Natural killer cell (primary cell): ENCODE results near the gene GLE1. TPM values are rescaled to one million over a fixed set of nuclear protein-coding genes. Genes with fewer than 3 reads are reported as not detected.

Experiments
- ATAC-seq, 3 donors: fragments of 150-1000 bp in 2 of 3; fragments of 200-7000 bp in 1 of 3; cut with Tn5 transposase; 1 replicate in 1 of 3; 2 replicates in 2 of 3; pipeline ENCODE4 v1.10.0; 2021; ENCODE audit warnings: mild to moderate bottlenecking in 2 of 3, moderate library complexity in 2 of 3
- DNase-seq, 2 donors: peaks; one replicate each; pipeline versions ENCODE4 v3.0.0 to v3.0.0-alpha.2; 2013 to 2021; ENCODE audit warnings: mixed read lengths in 1 of 2
- H3K27ac ChIP-seq: one replicate; pipeline ENCODE4 v1.5.1; 2013; ENCODE audit warnings: mild to moderate bottlenecking, low read length
- H3K27me3 ChIP-seq: one replicate; pipeline ENCODE4 v1.6.1; 2013; ENCODE audit warnings: low read length; ENCODE audit not compliant: control insufficient read depth, insufficient read depth
- H3K36me3 ChIP-seq: one replicate; pipeline ENCODE4 v1.6.1; 2013; ENCODE audit warnings: low read length; ENCODE audit not compliant: control insufficient read depth, insufficient read depth
- H3K4me1 ChIP-seq: one replicate; pipeline ENCODE4 v1.6.1; 2013; ENCODE audit warnings: low read length; ENCODE audit not compliant: control insufficient read depth, insufficient read depth
- H3K4me3 ChIP-seq: one replicate; pipeline ENCODE4 v1.5.1; 2013; ENCODE audit warnings: low read length
- H3K9me3 ChIP-seq: one replicate; pipeline ENCODE4 v1.6.1; 2013; ENCODE audit warnings: low read length; ENCODE audit not compliant: control insufficient read depth, insufficient read depth
- H3K27ac Mint-ChIP-seq, 2 donors: one replicate each; pipeline ENCODE4 v1.8.0; 2022; ENCODE audit warnings: mild to moderate bottlenecking in 2 of 2, mixed read lengths in 2 of 2, moderate library complexity in 1 of 2
- H3K27me3 Mint-ChIP-seq, 2 donors: one replicate each; pipeline ENCODE4 v1.8.0; 2022; ENCODE audit warnings: low read depth in 2 of 2, mixed read lengths in 2 of 2
- H3K36me3 Mint-ChIP-seq: one replicate; pipeline ENCODE4 v1.8.0; 2022; ENCODE audit warnings: mixed read lengths
- H3K4me1 Mint-ChIP-seq, 2 donors: one replicate each; pipeline ENCODE4 v1.8.0; 2022; ENCODE audit warnings: mixed read lengths in 2 of 2
- H3K4me3 Mint-ChIP-seq: one replicate; pipeline ENCODE4 v1.8.0; 2022; ENCODE audit warnings: mild to moderate bottlenecking, moderate library complexity, mixed read lengths
- H3K9me3 Mint-ChIP-seq, 2 donors: one replicate each; pipeline ENCODE4 v1.8.0; 2022; ENCODE audit warnings: mixed read lengths in 2 of 2
- WGBS: methylation state at CpG from one replicate; pipeline ENCODE4 v1.1.7; 2013; ENCODE audit warnings: missing lambda C conversion rate; ENCODE audit not compliant: insufficient coverage; 5-methylcytosine and 5-hydroxymethylcytosine counted together
- intact Hi-C: fragments of 100-400 bp; cut with micrococcal nuclease; formaldehyde crosslinking; loops from one replicate; pipeline ENCODE4 v1.14.2; 2022
- total RNA-seq, 4 donors: library from RNA; stranded (reverse); fragments of 120-200 nt in 1 of 4; gene quantifications; one replicate each; pipeline versions ENCODE4 v1.2.3 to v1.2.4, GENCODE V29; 2013 to 2022
- TF ChIP-seq, protein P1 (sequence below): fragments of 200-600 bp; IDR thresholded peaks from one replicate; pipeline ENCODE4 v1.8.0; 2022; ENCODE audit warnings: antibody characterized with exemption

Gene GLE1
- total RNA-seq, 3 donors from 2014 or later (not counting 1 experiment from before 2014, with no cell fraction given): 21.2 to 33.3 (median 23.3) TPM

DNA sequence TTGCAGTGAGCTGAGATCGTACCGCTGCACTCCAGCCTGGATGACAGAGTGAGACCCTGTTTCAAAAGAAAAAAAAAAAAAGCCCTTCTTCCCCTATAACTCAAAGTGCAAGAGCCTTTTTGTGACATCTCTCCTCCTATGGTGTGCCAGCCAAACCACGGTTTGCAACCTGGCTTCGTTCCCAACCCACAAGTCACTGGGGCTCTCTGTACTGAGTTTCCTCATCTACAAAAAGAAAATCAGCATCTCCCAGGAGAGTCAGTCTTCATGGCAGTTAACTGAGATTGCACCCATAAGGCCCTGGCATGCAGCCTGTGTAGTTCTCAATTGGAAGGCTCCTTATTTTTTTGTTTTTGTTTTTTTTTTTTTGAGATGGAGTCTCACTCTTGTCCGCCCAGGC is 34.0 kb upstream of the GLE1 start:
- TF ChIP-seq, protein P1, sequence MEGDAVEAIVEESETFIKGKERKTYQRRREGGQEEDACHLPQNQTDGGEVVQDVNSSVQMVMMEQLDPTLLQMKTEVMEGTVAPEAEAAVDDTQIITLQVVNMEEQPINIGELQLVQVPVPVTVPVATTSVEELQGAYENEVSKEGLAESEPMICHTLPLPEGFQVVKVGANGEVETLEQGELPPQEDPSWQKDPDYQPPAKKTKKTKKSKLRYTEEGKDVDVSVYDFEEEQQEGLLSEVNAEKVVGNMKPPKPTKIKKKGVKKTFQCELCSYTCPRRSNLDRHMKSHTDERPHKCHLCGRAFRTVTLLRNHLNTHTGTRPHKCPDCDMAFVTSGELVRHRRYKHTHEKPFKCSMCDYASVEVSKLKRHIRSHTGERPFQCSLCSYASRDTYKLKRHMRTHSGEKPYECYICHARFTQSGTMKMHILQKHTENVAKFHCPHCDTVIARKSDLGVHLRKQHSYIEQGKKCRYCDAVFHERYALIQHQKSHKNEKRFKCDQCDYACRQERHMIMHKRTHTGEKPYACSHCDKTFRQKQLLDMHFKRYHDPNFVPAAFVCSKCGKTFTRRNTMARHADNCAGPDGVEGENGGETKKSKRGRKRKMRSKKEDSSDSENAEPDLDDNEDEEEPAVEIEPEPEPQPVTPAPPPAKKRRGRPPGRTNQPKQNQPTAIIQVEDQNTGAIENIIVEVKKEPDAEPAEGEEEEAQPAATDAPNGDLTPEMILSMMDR: no peak
- Histone ChIP-seq H3K36me3 (peaks cover 32% of the 10 kb centered on the region), H3K27ac (no peak overlapping the region), H3K27me3 (no peaks in the 10 kb centered on the region), H3K4me1 (no peaks in the 10 kb centered on the region), H3K4me3 (no peak overlapping the region), H3K9me3 (no peaks in the 10 kb centered on the region)
- no peak overlapping the region for H3K4me3 Mint-ChIP-seq
- H3K4me1 Mint-ChIP-seq: peaks cover 0 to 5% of the 10 kb centered on the region in 2 donors
- ATAC-seq (no peak), DNase-seq (peak in 1 of 2 donors; percentile 52)
- H3K27me3 Mint-ChIP-seq: no peaks in the 10 kb centered on the region
- H3K9me3 Mint-ChIP-seq: no peaks in the 10 kb centered on the region
- no peak overlapping the region for H3K27ac Mint-ChIP-seq
- 35% methylated on average over 5 of the region's 5 CpGs for WGBS
- no peaks in the 10 kb centered on the region for H3K36me3 Mint-ChIP-seq
- intact Hi-C loops: no loop called here

DNA sequence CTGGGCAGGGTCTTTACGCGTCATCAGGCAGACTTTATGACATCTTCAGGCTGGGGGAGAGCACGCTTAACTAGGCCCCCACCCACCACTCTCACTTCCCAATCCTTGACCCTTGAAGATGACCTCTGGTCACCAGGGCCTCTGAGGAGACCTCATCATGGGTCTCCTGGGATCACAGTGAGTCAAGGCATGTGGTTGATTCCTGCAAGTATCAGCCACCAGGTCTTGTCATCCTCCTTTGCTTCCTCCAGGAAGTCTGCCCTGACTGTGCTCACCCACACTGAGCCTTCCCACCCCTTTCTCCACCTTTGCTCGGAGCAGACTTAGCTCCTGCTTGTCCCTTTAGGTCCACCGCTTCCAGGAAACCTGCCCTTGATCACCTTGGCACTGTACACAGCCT is 31.4 kb upstream of the GLE1 start:
- Mint-ChIP-seq H3K36me3 (no peaks in the 10 kb centered on the region), H3K4me1 (peaks cover 0 to 5% of the 10 kb centered on the region in 2 donors), H3K9me3 (no peaks in the 10 kb centered on the region), H3K4me3 (no peak overlapping the region), H3K27ac (no peak overlapping the region), H3K27me3 (no peaks in the 10 kb centered on the region)
- H3K4me1 ChIP-seq: no peaks in the 10 kb centered on the region
- TF ChIP-seq, protein P1: no peak
- H3K4me3 ChIP-seq: no peak overlapping the region
- H3K9me3 ChIP-seq: no peaks in the 10 kb centered on the region
- H3K27ac ChIP-seq: no peak overlapping the region
- intact Hi-C loops: no loop called here
- H3K36me3 ChIP-seq: peaks cover 30% of the 10 kb centered on the region
- DNase-seq (no peak), ATAC-seq (no peak)
- H3K27me3 ChIP-seq: no peaks in the 10 kb centered on the region
- WGBS: 95% methylated on average over 5 of the region's 5 CpGs

DNA sequence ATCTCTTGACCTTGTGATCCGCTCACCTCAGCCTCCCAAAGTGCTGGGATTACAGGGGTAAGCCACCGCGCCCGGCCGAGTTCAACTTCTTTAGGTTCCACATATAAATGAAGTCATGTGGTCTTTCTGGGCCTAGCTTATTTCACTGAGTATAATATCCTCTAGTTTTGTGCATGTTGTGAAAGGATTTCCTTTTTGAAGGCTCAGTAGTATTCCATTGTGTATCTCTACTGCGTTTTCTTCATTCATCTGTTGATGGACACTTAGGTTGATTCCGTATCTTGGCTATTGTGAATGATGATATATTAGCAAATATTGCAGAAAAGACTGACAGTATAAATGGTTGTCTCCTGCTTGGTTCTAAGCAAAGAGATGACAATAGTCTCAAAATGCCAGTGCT is 28.7 kb upstream of the GLE1 start:
- 98% methylated on average over 7 of the region's 7 CpGs for WGBS
- H3K36me3 ChIP-seq: peaks cover 35% of the 10 kb centered on the region
- H3K9me3 Mint-ChIP-seq: no peaks in the 10 kb centered on the region
- intact Hi-C loops: no loop called here
- peaks cover 7% of the 10 kb centered on the region for H3K36me3 Mint-ChIP-seq
- H3K27ac ChIP-seq: no peak overlapping the region
- no peaks in the 10 kb centered on the region for H3K4me1 Mint-ChIP-seq
- TF ChIP-seq, protein P1: no peak
- H3K4me1 ChIP-seq: no peaks in the 10 kb centered on the region
- no peak for DNase-seq
- ATAC-seq: no peak
- no peak overlapping the region for H3K4me3 ChIP-seq
- H3K9me3 ChIP-seq: no peaks in the 10 kb centered on the region
- H3K27me3 ChIP-seq: no peaks in the 10 kb centered on the region
- no peak overlapping the region for H3K27ac Mint-ChIP-seq
- H3K27me3 Mint-ChIP-seq: no peaks in the 10 kb centered on the region
- no peak overlapping the region for H3K4me3 Mint-ChIP-seq

DNA sequence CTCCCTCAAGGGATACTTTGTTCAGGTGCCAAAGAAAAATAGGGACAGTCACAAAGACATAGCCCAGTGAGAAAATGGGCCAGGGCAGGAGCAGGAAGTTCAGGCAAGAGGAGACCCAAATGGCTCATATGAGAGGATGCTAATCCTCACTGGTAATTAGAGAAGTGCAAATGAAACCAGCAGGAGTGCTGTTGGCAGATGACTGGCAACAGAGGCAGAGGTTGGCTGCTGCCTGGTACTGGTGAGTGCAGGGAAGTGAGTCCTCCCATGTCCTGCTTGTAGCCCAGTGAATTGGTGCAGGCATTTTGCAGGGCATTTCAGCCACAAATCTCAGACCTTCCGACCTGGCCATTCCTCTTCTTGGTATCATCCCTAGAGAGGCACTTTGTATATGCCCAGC is 25.3 kb upstream of the GLE1 start:
- Histone ChIP-seq H3K9me3 (no peaks in the 10 kb centered on the region), H3K27me3 (no peaks in the 10 kb centered on the region), H3K4me1 (no peaks in the 10 kb centered on the region), H3K36me3 (peaks cover 49% of the 10 kb centered on the region), H3K4me3 (no peak overlapping the region), H3K27ac (no peak overlapping the region)
- intact Hi-C loops: no loop called here
- Mint-ChIP-seq H3K36me3 (peaks cover 14% of the 10 kb centered on the region), H3K4me3 (no peak overlapping the region), H3K27ac (no peak overlapping the region), H3K27me3 (no peaks in the 10 kb centered on the region), H3K9me3 (no peaks in the 10 kb centered on the region), H3K4me1 (no peaks in the 10 kb centered on the region)
- TF ChIP-seq, protein P1: no peak
- no peak for ATAC-seq
- WGBS: 100% methylated on average over 1 of the region's 1 CpG
- DNase-seq: no peak
